Measurements from ENCODE around the gene CAPN3. TPM values are rescaled to one million over a fixed set of nuclear protein-coding genes. Genes with fewer than 3 reads are reported as not detected.

Gene CAPN3
- total RNA-seq, 2 experiments from 2014 or later: 8.2 to 8.7 TPM

DNA sequence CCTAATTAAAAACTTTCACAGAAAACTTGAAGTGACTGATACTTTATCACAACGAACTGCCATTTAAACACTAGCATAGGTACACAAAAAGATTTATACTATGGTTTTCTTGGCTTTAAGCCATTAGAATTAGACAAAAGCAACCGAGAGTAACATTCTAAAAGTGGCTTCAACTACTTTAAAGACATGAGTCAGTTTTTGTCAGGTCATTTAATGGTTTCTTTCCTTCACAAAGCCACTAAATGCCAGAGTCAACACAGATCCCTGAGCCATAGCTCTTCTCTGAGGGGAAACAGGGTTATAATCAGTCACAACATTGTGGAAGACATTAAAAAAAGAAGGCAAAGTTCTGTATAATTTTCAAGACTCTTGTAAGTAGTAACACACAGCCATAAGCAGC, 54.6 kb downstream of the CAPN3 start:
- intact Hi-C loops (cut with DNase I, micrococcal nuclease): no loop called here
- H3K36me3 ChIP-seq (ENCODE audit: insufficient read depth, low read length): peaks cover 57% of the 10 kb centered on the region
- Mint-ChIP-seq H3K36me3 (ENCODE audit: low read depth) (peaks cover 61% of the 10 kb centered on the region), H3K4me3 (no peak overlapping the region), H3K27me3 (no peaks in the 10 kb centered on the region), H3K27ac (no peak overlapping the region), H3K4me1 (ENCODE audit: low read depth) (no peaks in the 10 kb centered on the region), H3K9me3 (no peaks in the 10 kb centered on the region)
- ChIA-PET CTCF (no interaction called here), POLR2A (no interaction called here)
- H3K9me3 ChIP-seq (ENCODE audit: control insufficient read depth in 1 of 2, insufficient read depth in 1 of 2, low read length in 2 of 2): no peaks in the 10 kb centered on the region
- H3K27me3 ChIP-seq (ENCODE audit: control insufficient read depth in 1 of 2, insufficient read depth in 2 of 2, low read length in 2 of 2): no peaks in the 10 kb centered on the region
- DNase-seq: no peak
- no peaks in the 10 kb centered on the region for H3K4me1 ChIP-seq (ENCODE audit: insufficient read depth, low read length)
- TF ChIP-seq, protein P1, sequence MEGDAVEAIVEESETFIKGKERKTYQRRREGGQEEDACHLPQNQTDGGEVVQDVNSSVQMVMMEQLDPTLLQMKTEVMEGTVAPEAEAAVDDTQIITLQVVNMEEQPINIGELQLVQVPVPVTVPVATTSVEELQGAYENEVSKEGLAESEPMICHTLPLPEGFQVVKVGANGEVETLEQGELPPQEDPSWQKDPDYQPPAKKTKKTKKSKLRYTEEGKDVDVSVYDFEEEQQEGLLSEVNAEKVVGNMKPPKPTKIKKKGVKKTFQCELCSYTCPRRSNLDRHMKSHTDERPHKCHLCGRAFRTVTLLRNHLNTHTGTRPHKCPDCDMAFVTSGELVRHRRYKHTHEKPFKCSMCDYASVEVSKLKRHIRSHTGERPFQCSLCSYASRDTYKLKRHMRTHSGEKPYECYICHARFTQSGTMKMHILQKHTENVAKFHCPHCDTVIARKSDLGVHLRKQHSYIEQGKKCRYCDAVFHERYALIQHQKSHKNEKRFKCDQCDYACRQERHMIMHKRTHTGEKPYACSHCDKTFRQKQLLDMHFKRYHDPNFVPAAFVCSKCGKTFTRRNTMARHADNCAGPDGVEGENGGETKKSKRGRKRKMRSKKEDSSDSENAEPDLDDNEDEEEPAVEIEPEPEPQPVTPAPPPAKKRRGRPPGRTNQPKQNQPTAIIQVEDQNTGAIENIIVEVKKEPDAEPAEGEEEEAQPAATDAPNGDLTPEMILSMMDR (IDR thresholded peaks at IDR 0.05): no peak
- H3K27ac ChIP-seq (ENCODE audit: low read depth in 1 of 2, low read length in 2 of 2): no peak overlapping the region
- no peak for ATAC-seq (ENCODE audit: poor library complexity)
- H3K4me3 ChIP-seq (ENCODE audit: low read length): no peak overlapping the region

DNA sequence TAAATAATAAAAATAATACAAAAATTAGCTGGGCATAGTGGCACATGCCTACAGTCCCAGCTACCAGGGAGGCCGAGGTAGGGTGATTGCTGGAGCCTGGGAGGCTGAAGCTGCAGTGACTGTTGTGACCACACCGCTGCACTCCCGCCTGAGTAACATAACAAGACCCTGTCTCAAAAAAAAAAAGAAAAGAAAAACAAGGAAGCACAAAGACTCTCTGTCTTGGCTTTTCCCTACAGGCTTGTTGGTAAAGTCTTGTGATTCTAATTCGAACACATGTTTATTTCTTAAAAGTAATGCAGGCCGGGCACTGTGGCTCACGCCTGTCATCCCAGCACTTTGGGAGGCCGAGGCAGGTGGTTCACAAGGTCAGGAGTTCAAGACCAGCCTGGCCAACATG, 60.1 kb downstream of the CAPN3 start:
- TF ChIP-seq, protein P1 (IDR thresholded peaks at IDR 0.05): no peak
- Histone ChIP-seq H3K27me3 (ENCODE audit: control insufficient read depth in 1 of 2, insufficient read depth in 2 of 2, low read length in 2 of 2) (no peaks in the 10 kb centered on the region), H3K4me1 (ENCODE audit: insufficient read depth, low read length) (no peaks in the 10 kb centered on the region), H3K9me3 (ENCODE audit: control insufficient read depth in 1 of 2, insufficient read depth in 1 of 2, low read length in 2 of 2) (no peaks in the 10 kb centered on the region), H3K27ac (ENCODE audit: low read depth in 1 of 2, low read length in 2 of 2) (no peak overlapping the region), H3K4me3 (ENCODE audit: low read length) (no peak overlapping the region), H3K36me3 (ENCODE audit: insufficient read depth, low read length) (peaks cover 67% of the 10 kb centered on the region)
- Mint-ChIP-seq H3K36me3 (ENCODE audit: low read depth) (peaks cover 74% of the 10 kb centered on the region), H3K4me3 (no peak overlapping the region), H3K4me1 (ENCODE audit: low read depth) (no peaks in the 10 kb centered on the region), H3K27me3 (no peaks in the 10 kb centered on the region), H3K27ac (no peak overlapping the region), H3K9me3 (no peaks in the 10 kb centered on the region)
- ATAC-seq (ENCODE audit: poor library complexity) (no peak), DNase-seq (no peak)
- CTCF ChIA-PET: no interaction called here
- intact Hi-C loops (cut with DNase I, micrococcal nuclease): no loop called here
- POLR2A ChIA-PET: no interaction called here

DNA sequence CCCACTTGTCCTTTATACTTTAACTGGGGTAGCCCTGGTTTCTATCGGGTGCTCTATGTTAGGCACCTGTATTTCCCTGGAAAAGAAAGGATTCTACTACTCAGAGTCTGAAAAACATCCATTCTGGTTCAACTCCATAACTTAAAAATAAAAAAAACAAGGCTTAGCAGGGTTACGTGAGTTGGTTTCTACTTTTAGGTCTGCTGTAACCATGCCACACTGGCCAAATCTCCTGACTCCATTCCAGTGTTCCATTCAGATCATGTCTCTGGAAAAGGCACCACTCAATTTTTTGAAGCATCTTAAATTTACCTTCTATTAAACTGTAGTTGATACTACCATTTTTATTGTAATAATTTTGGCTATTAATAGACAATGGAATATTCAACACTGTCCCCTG, 62.1 kb downstream of the CAPN3 start:
- TF ChIP-seq, protein P1 (IDR thresholded peaks at IDR 0.05): no peak
- Mint-ChIP-seq H3K36me3 (ENCODE audit: low read depth) (peaks cover 83% of the 10 kb centered on the region), H3K4me3 (no peak overlapping the region), H3K4me1 (ENCODE audit: low read depth) (no peaks in the 10 kb centered on the region), H3K27ac (no peak overlapping the region), H3K27me3 (no peaks in the 10 kb centered on the region), H3K9me3 (no peaks in the 10 kb centered on the region)
- intact Hi-C loops (cut with DNase I, micrococcal nuclease): no loop called here
- Histone ChIP-seq H3K4me1 (ENCODE audit: insufficient read depth, low read length) (no peaks in the 10 kb centered on the region), H3K36me3 (ENCODE audit: insufficient read depth, low read length) (peaks cover 76% of the 10 kb centered on the region), H3K9me3 (ENCODE audit: control insufficient read depth in 1 of 2, insufficient read depth in 1 of 2, low read length in 2 of 2) (no peaks in the 10 kb centered on the region), H3K4me3 (ENCODE audit: low read length) (no peak overlapping the region), H3K27me3 (ENCODE audit: control insufficient read depth in 1 of 2, insufficient read depth in 2 of 2, low read length in 2 of 2) (no peaks in the 10 kb centered on the region), H3K27ac (ENCODE audit: low read depth in 1 of 2, low read length in 2 of 2) (no peak overlapping the region)
- DNase-seq (no peak), ATAC-seq (ENCODE audit: poor library complexity) (no peak)
- ChIA-PET CTCF (no interaction called here), POLR2A (no interaction called here)
